Inflammatory macrophage treated with lipopolysaccharide for 1 hour (primary cell): ENCODE data around the gene SNAPC4.
"Not testable (repeated sequence)": the region's sequence is repeated elsewhere in the genome, so short reads cannot be mapped to it uniquely, and the experiment has no call there.

Experiments used
- DNase-seq, 2 donors: peaks; one replicate each; pipeline ENCODE4 v3.0.0-alpha.2; 2020 to 2022

The SNAPC4 gene

GRCh38 chr9:136433849-136434579 is 34.0 kb upstream of the SNAPC4 start:
- DNase-seq: no peak

- no peak for DNase-seq
Observed at GRCh38 chr9:136433043-136433715, 33.2 kb upstream of the SNAPC4 start.

- DNase-seq: no peak
Observed at GRCh38 chr9:136432591-136432990, 32.6 kb upstream of the SNAPC4 start.

- no peak for DNase-seq
Observed at GRCh38 chr9:136431782-136432350, 31.9 kb upstream of the SNAPC4 start.

- no peak for DNase-seq
Observed at GRCh38 chr9:136430588-136431234, 30.7 kb upstream of the SNAPC4 start.

GRCh38 chr9:136429683-136430491 is 29.9 kb upstream of the SNAPC4 start:
- no peak for DNase-seq

GRCh38 chr9:136429075-136429628 is 29.2 kb upstream of the SNAPC4 start:
- DNase-seq: no peak

- no peak for DNase-seq
Observed at GRCh38 chr9:136426787-136427186, 26.8 kb upstream of the SNAPC4 start.

- DNase-seq: not testable (repeated sequence)
Observed at GRCh38 chr9:136425367-136425766, 25.4 kb upstream of the SNAPC4 start.

- no peak for DNase-seq
Observed at GRCh38 chr9:136424750-136425362, 24.9 kb upstream of the SNAPC4 start.

- no peak for DNase-seq
Observed at GRCh38 chr9:136423432-136424146, 23.6 kb upstream of the SNAPC4 start.

- DNase-seq: no peak
Observed at GRCh38 chr9:136422876-136423275, 22.9 kb upstream of the SNAPC4 start.

- DNase-seq: no peak
Observed at GRCh38 chr9:136421791-136422190, 21.8 kb upstream of the SNAPC4 start.

- DNase-seq: no peak
Observed at GRCh38 chr9:136419092-136419420, 19.1 kb upstream of the SNAPC4 start.

GRCh38 chr9:136418182-136419091 is 18.5 kb upstream of the SNAPC4 start:
- no peak for DNase-seq

- no peak for DNase-seq
Observed at GRCh38 chr9:136416914-136417313, 16.9 kb upstream of the SNAPC4 start.

- no peak for DNase-seq
Observed at GRCh38 chr9:136416427-136416826, 16.5 kb upstream of the SNAPC4 start.

- DNase-seq: no peak
Observed at GRCh38 chr9:136412962-136413361, 13.0 kb upstream of the SNAPC4 start.

GRCh38 chr9:136411378-136411777 is 11.4 kb upstream of the SNAPC4 start:
- DNase-seq: no peak
